GM18507 (cell line): ENCODE data around the gene P3H4.

Source experiments
- DNase-seq: peaks from one replicate; pipeline ENCODE4 v3.0.0; 2011; ENCODE audit warnings: low read depth; ENCODE audit not compliant: insufficient read length; ENCODE audit errors: extremely low spot score
- FAIRE-seq: peaks from 2 replicates; lab custom pipeline; 2011; peaks lifted over from hg19 to GRCh38; lab: Jason Lieb, UNC

The P3H4 gene

GRCh38 chr17:41822216-41823140, 10.7 kb upstream of the P3H4 start:
- DNase-seq, result no peak
- no peak for FAIRE-seq

DNA sequence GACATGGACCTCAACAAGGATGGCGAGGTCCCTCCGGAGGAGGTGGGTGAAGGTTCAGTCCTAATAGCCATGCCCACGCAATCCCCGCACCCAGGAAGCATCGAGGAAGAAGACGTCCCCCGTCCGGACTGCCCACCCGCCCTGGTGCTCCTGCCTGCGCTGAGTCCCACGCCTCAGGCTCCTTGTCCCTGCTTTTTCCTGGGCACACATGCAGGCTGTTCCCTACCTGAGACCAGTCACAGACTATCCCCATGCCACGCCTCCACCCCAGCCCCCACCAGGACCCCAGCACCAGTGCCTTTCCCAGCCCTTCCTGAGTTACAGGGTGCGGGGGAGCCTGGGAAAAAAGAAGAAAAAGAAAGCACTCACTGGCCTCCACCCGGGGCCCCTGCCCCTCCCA, 10.0 kb upstream of the P3H4 start:
- FAIRE-seq (no peak), DNase-seq (no peak)

DNA sequence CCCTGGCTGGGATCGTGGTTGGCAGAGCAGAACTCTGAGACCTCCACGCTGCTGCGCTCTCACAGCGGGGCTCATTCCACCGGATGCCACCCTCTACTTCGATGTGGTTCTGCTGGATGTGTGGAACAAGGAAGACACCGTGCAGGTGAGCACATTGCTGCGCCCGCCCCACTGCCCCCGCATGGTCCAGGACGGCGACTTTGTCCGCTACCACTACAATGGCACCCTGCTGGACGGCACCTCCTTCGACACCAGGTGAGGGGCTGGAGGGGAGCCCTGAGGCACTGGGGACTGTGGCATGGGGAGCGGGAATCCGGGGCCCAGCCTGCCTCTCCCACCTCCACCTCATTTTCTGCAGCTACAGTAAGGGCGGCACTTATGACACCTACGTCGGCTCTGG, 6.3 kb upstream of the P3H4 start:
- no peak for DNase-seq
- no peak for FAIRE-seq

DNA sequence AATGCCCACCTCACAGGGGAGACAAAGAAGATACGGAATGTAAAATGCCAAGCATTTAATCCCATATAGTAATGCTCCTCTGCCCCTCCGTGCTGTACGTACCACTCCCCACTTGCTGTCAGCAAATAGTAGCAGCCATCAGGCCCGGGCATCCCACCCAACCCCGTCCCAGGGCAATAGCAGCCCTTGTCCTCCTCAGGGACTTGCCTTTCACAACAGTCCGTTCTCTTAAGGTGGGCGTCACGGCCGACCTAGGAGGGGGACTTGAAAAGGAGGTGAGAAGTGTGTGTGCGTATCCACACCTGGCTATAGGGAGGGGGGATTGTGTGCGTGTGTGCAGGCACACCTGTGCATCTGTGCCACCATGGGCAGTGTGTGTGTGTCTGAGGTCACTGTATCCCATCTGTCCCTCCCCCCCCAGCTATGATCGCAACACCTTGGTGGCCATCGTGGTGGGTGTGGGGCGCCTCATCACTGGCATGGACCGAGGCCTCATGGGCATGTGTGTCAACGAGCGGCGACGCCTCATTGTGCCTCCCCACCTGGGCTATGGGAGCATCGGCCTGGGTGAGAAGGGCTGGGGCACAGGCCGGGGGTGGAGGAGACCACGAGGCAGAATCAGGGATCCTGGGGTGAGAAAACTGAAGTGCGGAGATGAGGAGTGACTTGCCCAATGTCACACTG, 5.0 kb upstream of the P3H4 start:
- FAIRE-seq (no peak), DNase-seq (no peak)

DNA sequence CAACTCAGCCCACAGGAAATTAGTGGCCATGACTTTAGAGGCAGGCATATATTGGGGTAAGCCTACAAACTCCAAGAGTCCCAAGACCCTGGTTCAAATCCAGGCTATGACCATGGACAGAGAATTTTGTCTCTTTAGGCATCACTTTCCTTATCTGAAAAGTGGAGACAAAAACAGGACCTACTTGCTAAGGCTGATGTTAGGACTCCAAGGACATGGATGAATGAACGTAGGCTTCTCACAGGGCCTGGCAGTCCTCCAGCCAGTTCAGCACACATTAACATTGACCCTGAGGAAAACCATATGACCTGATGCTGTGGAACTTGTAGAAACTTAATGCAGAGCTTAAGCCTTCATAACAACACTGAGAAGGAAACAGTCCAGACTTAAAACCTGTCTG, 2.4 kb upstream of the P3H4 start:
- FAIRE-seq (no peak), DNase-seq (no peak)

GRCh38 chr17:41813699-41814124, 2.0 kb upstream of the P3H4 start:
- DNase-seq (no peak), FAIRE-seq (no peak)

DNA sequence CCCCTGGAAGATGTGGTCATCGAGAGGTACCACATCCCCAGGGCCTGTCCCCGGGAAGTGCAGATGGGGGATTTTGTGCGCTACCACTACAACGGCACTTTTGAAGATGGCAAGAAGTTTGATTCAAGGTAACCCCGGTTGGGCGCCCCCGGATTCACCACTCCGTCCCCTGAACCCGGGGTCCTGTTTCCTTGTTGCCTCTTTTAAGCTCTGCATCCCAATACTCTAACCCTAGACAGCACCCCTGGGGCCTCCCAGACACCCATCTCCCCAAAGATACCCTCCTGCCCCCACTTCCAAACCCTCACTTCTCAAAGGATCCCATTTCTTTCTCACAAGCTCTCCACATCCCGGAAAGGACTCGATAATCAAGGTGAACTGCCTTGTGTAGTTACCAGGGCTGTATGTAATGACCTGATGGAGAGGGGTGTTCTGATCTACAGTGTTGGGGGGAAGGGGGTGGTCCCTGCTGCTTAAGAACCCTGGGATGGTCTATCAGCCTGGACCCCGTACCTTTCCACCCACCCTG, 1.5 kb upstream of the P3H4 start:
- FAIRE-seq, result no peak
- DNase-seq, result no peak

DNA sequence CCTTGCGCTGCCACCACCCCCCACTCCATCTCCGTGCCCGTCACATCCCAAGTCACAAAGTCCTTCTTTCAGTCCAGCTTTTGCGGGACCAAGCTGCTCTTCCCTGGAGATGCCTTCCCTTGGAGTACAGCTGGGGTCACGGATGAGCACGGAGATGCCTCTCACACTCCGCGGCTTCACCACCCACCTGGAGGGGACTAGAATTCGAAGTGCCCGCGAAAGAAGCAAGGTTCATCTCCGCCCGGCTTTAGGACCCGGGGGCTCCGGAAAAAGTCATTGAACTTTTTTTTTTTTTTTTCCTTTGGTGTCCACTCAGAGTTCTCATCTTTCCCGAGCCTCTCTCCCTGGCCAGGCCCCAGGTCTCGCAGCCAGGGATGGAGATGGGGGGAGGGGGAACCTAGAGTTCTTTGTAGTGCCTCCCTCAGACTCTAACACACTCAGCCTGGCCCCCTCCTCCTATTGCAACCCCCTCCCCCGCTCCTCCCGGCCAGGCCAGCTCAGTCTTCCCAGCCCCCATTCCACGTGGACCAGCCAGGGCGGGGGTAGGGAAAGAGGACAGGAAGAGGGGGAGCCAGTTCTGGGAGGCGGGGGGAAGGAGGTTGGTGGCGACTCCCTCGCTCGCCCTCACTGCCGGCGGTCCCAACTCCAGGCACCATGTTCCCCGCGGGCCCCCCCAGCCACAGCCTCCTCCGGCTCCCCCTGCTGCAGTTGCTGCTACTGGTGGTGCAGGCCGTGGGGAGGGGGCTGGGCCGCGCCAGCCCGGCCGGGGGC, 817 bp upstream of the P3H4 start, which contains the start of gene FKBP10:
FKBP10 (plus strand) TSS at position 624 of the 771 bp plus-strand sequence; CDS start at position 655, 31 bp downstream.
- DNase-seq, result no peak
- FAIRE-seq, result no peak

DNA sequence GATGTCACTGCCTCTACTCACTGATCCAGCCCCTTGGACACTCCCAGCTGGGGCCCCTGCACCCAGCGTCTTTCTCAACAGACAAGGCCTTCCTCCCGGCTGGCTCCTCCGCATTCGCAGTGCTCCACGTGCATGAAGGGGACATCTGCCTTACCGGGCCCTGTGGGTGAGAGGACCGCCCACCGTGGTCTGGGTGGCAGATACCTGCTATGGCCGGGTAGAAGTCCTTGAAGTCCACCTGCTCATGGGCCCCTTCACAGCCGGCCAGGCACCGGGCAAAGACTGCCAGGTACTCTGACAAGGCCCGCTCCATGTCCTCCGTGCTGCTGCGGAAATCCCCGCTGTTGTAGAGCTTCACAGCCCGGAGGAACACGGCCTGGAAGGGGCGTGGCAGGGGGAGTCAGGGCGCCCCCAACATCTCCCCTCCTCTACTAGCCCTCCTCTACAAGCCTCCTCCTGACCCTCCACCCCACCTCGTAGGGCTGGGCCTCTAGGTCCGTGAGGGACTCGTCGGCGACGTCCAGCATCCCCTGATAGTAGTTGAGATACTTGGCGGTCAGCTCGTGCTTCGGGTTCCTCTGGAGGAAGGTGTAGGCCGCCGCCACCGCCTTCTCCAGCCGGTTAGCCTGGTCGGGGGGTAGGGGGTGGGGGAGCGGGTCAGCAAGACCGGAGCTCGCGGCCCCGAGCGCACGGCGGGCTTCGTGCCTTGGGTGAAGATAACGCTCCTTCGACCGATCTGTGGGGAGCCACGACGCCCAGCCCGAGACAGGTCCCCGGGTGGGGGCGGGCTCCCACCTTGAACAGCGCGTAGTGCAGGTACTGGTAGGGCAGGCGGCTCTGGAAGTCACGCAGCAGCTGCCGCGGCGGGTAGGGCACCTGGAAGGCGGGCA, 845 bp downstream of the P3H4 start:
- no peak for FAIRE-seq
- DNase-seq, result no peak

DNA sequence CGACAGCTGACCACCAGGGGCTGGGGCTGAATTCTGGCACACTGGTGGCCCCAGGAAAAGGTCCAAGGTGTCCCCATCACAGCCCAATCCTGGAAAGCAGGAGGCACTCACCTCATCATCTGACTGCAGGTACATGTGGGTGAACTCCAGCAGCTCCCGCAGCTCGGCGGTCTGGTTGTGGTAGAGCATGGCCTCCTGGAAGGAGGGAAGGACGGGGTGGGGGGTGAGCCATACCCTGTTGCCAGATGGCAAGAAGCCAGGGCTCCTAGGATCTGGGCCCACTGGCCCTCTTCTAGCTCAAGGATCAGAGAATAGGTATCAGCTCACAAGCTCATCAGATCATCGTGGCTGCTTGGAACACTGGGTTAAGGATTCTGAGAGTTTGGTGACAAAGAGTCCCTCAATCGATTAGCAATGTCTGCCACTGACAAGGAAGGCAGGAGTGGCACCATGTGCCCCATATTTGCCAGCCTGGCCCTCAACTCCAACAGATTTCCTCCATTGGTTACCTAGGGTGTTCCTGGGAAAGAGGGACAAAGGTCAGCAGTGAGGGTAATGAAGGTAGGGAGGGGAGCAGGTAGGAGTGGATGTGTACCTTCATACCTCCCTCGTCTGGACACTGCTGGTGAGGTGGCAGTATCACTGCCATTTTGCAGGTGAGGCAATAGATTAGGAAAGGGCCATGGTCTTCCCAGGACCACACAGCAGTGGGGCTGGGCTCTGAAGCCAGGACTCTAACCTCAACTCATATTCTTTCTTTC, 4.9 kb downstream of the P3H4 start:
- no peak for FAIRE-seq
- no peak for DNase-seq

DNA sequence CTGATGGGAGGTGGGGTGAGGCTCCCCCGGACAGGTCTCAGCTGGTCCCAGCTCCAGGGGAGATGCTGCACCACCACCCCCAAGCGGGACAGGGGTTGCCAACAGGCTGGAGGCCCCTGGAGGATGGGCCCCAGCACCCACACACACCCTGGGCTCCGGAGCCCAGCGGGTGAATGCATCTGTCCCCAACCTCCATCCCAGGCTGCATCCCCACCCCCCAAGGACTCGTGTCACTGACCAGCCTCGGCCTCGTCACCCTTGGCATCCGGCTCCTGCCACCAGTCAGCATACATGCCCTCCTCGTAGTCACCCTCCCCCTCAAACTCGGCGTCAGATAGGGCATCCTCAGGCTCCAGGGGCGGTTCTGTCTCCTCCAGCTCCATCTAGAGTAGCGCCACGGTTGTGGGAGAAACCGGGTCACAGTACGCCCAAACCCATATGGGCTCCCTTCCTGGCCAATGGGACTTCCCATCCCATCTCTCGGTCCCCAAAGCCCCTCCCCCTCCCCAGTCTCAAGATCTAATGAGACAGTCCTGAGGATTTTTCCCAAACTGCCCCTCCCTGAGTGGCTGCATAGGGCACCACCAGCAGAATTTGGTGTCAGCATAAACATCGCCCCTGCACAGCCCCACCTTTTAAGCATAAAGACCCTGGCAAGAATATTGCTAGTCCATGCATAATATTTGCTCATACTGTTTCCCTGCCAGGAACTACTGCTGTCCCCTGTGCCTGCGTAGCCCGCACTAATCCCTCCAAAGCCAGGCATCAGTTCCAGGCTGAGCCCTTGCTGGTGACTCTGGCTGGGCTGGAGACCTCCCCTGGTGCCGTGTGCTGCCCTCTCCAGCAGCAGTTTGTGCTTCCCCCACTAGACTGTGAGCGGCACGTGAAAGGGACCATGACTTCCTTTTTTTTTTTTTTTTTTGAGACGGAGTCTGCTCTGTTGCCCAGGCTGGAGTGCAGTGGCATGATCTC, 8.4 kb downstream of the P3H4 start:
- no peak for DNase-seq
- FAIRE-seq, result no peak

GRCh38 chr17:41801374-41802271, 10.1 kb downstream of the P3H4 start:
- DNase-seq (peak; percentile 70), FAIRE-seq (peak; percentile 88)

- FAIRE-seq (no peak), DNase-seq (no peak)
Observed at GRCh38 chr17:41800601-41801373, 11.0 kb downstream of the P3H4 start.

DNA sequence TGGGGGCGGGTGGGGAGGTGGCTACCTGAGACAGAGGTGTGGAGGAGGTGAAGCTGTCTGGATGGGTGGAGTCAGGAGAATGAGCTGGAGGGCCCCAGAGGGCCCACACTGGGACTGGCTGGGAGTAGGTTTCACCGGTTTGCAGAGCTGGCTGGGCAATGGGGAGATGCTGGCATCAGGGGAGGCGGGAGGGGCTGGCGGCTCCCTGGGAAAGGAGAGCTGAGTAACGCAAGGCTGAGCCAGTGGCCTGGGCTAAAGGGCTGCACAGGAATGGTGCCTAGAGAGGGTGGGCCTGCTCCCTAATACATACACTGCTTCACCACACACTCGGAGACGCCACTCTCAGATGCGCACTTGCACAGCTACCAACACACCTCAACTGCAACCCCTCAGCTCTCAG, 12.4 kb downstream of the P3H4 start:
- no peak for FAIRE-seq
- DNase-seq, result no peak

DNA sequence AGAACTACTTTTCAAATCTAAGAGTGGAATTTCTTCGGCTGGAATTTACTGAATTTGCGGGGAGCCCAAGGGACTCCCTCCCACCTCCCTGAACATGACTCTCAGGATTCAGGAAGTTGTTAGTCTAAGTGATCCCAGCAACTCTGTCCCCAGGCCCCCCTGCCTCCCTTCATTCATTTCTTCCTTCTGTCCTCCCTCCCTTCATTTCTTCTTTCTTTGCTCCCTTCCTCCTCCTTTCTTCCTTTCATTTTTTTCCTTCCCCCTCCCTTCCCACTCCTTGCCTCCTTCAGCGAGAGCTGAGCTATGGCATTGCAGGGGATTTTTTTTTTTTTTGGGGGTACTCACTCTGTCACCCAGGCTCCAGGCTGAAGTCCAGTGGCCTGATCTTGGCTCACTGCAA, 14.4 kb downstream of the P3H4 start:
- no peak for FAIRE-seq

More for the DNA sequence above, 14.4 kb downstream of the P3H4 start:
- DNase-seq, result no peak
